T-helper 9 cell (primary cell): ENCODE results near the gene ORC2.
"Not testable (repeated sequence)": the region's sequence is repeated elsewhere in the genome, so short reads cannot be mapped to it uniquely, and the experiment has no call there.

ENCODE experiments used
- DNase-seq: peaks from one replicate; pipeline ENCODE4 v3.0.0-alpha.2; 2020
- total RNA-seq, 2 donors: gene quantifications; one replicate each; lab custom pipeline; 2026; lab: John Stamatoyannopoulos, UW

Gene ORC2
- total RNA-seq, result 37.4 to 79.1 reads per million in 2 donors

- peak; percentile 88 for DNase-seq
These were observed at the start of gene ORC2 for GRCh38 chr2:200963124-200963917. Gene ORC2, minus strand, starts transcription at chr2:200963660. Its CDS starts 5,537 bp downstream, at chr2:200958123.

GRCh38 chr2:201008296-201008829 is 44.9 kb upstream of the ORC2 start:
- no peak for DNase-seq

- DNase-seq, result no peak
These were observed 44.1 kb upstream of the ORC2 start for GRCh38 chr2:201007584-201007998.

GRCh38 chr2:201006704-201007103 is 43.2 kb upstream of the ORC2 start:
- no peak for DNase-seq

GRCh38 chr2:201004370-201004769 is 40.9 kb upstream of the ORC2 start:
- DNase-seq, result no peak

- no peak for DNase-seq
These were observed 29.6 kb upstream of the ORC2 start for GRCh38 chr2:200993097-200993496.

GRCh38 chr2:200987137-200987536 is 23.7 kb upstream of the ORC2 start:
- no peak for DNase-seq

- no peak for DNase-seq
These were observed 22.3 kb upstream of the ORC2 start for GRCh38 chr2:200985799-200986198.

- DNase-seq, result no peak
These were observed 13.2 kb upstream of the ORC2 start for GRCh38 chr2:200976710-200977109.

GRCh38 chr2:200975672-200976071 is 12.2 kb upstream of the ORC2 start:
- DNase-seq, result no peak

- not testable (repeated sequence) for DNase-seq
These were observed 6.6 kb upstream of the ORC2 start for GRCh38 chr2:200970057-200970456.

GRCh38 chr2:200968735-200969134 is 5.3 kb upstream of the ORC2 start:
- no peak for DNase-seq

GRCh38 chr2:200968162-200968561 is 4.7 kb upstream of the ORC2 start:
- no peak for DNase-seq

GRCh38 chr2:200966770-200967169 is 3.3 kb upstream of the ORC2 start:
- no peak for DNase-seq

GRCh38 chr2:200964498-200964897 is 1.0 kb upstream of the ORC2 start:
- DNase-seq, result no peak

- not testable (repeated sequence) for DNase-seq
These were observed 425 bp upstream of the ORC2 start for GRCh38 chr2:200963918-200964252.

- peak; percentile 2 for DNase-seq
These were observed 693 bp downstream of the ORC2 start for GRCh38 chr2:200962811-200963123.

- no peak for DNase-seq
These were observed 1.8 kb downstream of the ORC2 start for GRCh38 chr2:200961674-200962073.

GRCh38 chr2:200950378-200950777 is 13.1 kb downstream of the ORC2 start:
- no peak for DNase-seq

- DNase-seq, result no peak
These were observed 18.1 kb downstream of the ORC2 start for GRCh38 chr2:200945395-200945729.

GRCh38 chr2:200944467-200945394 is 18.7 kb downstream of the ORC2 start:
- DNase-seq, result no peak

- no peak for DNase-seq
These were observed 19.8 kb downstream of the ORC2 start for GRCh38 chr2:200943527-200944105.

GRCh38 chr2:200939832-200940231 is 23.6 kb downstream of the ORC2 start:
- DNase-seq, result no peak
